CD4-positive, alpha-beta T cell treated with Interleukin-10 for 1 hour (primary cell): ENCODE data around the gene MAP3K20.
"Not testable (repeated sequence)": the region's sequence is repeated elsewhere in the genome, so short reads cannot be mapped to it uniquely, and the experiment has no call there.

Experiments used
- DNase-seq: peaks from one replicate; pipeline ENCODE4 v3.0.0-alpha.2; 2020

Gene MAP3K20

DNA sequence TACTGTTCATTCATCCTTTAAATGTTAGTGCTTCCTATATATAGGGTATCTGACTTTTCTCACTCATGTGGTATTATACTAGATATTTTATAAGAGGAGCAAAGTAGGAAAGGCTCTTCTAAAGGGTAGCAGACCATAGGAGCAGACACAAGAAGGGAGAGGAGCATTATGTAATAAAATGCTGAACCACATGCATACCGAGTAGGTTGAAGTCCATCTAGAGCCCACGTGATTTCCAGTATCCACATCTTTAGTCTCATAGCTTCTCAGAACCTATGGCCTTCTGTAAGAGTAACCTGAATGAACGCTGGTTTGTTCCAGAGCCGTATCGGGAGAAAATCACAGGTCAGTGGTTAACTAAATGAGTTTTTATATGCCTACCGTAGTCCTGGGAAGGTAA lies 85.9 kb downstream of the MAP3K20 start:
- no peak for DNase-seq

DNA sequence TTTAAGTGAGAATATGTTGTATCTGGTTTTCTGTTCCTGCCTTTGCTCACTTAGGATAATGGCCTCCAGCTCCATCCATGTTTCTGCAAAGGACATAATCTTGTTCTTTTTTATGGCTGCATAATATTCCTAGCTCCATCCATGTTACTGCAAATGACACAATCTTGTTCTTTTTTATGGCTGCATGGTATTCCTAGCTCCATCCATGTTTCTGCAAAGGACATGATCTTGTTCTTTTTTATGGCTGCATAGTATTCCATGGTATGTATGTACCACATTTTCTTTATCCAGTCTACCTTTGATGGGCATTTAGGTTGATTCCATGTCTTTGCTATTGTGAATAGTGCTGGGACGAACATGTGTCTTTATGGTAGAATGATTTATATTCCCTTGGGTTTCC lies 87.7 kb downstream of the MAP3K20 start:
- not testable (repeated sequence) for DNase-seq

DNA sequence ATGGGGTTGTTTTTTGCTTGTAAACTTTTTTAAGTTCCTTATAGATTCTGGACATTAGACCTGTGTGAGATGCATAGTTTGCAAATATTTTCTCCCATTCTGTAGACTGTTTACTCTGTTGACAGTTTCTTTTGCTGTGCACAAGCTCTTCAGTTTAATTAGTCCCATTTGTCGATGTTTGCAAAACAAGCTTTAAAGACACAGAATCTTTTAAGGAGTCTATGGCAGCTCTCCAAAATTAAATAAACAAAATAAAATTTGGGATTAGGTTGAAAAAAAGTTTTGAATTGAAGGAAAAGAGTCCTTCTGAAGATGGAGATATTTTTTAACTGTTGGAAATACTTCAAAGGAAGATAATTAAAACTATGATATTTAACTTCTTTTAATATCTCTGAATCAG lies 88.8 kb downstream of the MAP3K20 start:
- no peak for DNase-seq

DNA sequence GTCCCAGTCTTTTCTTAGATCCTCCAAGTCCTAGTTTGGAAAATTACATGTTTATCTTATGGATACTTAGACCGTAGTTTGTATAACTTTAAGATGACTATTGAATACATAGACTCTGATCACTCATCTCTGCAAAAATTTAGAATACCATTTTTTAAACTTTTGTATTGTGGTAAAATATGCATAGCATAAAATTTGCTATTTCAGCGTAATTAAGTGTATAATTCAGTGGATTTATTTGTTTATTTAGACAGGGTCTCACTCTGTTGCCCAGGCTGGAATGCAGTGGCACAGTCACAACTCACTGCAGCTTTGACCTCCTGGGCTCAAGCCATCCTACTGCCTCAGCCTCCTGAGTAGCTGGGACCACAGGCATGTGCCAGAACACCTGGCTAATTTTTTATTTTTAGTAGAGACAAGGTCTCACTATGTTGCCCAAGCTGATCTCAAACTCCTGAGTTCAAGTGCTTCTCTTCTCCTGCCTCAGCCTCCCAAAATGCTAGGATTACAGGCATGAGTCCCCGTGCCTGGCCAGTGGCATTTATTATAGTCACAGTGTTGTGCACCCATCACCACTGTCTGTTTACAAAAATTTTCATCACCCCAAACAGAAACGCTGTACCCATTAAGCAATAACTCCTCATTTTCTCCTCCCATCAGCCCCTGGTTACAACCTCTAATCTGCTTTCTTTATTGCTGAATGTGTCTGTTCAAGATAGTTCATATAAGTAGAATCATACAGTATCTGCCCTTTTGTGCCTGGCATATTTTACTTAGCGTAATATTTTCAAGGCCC lies 90.0 kb downstream of the MAP3K20 start:
- no peak for DNase-seq

DNA sequence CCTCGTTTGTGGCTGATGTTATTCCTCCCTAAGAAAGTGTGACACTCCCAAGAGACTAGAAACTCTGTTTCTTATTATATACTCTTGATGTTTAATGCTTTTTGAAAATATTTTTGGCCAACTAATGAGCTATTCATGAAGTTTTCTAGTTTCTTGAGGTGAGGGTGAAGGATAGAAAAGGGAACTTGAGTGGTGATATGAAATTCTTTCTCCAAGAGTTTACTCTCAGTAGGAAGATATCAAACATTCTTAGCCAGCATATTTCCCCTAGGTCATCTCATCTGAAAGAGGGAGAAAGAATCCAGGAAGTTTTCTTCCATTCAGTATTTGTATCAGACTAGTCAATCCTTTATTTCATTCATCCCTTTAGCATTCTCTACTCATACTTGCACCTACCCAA lies 95.7 kb downstream of the MAP3K20 start:
- DNase-seq, result no peak

DNA sequence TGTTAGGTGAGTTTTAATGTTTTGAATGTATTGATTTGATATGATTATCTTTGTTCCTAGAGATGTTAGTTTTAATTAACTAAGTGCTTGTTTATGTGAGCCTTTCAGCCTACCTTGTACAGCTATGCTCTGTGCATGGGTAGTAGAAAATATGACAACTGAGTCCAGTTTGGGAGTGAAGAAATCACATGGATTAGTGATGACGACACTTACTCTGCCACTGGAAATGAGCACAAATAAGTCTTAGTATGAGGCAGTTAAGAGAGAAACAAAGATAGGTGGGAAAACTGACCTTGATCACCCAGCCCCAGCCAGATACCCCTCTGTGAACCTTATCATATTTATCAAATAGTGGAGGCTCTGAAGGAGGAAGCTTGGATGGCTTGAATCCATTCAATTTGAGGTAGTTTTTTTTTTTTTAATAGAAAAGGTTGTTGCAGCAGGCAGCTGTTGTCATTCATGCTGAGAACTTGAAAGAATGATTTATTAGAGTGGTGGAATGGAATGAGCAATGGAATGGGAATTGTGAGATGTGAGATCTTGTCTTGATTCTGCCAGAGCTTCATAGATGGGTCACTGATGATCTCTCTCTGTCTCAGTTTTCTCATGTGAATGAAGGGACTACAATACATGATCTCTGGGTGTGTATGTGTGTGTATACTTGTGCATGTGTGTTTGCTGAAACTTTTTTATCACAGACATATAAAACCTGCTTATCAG lies 96.4 kb downstream of the MAP3K20 start:
- DNase-seq, result no peak

DNA sequence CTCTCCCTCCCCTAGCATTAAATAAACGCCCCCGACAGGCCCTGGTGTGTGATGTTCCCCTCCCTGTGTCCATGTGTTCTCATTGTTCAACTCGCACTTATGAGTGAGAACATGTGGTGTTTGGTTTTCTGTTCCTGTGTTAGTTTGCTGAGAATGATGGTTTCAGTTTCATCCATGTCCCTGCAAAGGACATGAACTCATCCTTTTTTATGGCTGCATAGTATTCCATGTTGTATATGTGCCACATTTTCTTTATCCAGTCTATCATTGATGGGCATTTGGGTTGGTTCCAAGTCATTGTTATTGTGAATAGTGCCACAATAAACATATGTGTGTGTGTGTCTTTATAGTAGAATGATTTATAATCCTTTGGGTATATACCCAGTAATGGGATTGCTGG lies 98.7 kb downstream of the MAP3K20 start:
- DNase-seq, result not testable (repeated sequence)

DNA sequence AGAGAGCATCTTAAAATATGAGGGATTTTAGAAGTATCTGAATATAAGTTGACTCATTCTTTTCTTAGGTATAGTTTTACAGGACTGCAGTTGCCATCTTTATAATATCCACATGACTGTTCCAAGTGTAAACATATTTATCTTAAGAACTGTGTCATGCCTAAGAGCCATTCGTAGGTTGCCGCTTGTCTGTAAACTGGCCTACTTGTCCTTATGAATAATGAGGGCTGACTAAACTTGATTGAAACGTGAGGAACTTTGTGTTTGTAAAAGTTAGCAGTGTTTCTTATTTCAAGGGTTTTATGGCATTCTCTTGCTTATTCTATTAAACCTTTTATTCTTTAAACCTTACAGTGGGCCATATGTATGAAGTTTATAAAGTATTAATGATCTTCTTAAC lies 99.6 kb downstream of the MAP3K20 start:
- DNase-seq, result no peak

DNA sequence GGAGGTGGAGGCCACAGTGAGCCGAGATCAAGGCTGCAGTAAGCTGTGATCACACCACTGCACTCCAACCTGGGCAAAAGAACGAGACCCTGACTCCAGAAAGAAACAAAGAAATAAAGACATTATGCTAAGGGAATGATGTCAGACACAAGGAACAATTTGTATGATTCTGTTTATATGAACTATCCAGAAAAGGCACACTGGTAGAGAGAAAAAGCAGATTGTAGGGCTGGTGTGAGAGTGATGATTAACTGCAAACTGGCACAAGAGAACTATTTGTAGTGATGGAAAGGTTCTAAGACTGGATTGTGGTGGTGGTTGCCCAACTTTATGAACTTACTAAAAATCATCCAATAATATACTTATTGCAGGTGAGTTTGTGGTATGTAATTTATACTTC lies 106.3 kb downstream of the MAP3K20 start:
- no peak for DNase-seq

DNA sequence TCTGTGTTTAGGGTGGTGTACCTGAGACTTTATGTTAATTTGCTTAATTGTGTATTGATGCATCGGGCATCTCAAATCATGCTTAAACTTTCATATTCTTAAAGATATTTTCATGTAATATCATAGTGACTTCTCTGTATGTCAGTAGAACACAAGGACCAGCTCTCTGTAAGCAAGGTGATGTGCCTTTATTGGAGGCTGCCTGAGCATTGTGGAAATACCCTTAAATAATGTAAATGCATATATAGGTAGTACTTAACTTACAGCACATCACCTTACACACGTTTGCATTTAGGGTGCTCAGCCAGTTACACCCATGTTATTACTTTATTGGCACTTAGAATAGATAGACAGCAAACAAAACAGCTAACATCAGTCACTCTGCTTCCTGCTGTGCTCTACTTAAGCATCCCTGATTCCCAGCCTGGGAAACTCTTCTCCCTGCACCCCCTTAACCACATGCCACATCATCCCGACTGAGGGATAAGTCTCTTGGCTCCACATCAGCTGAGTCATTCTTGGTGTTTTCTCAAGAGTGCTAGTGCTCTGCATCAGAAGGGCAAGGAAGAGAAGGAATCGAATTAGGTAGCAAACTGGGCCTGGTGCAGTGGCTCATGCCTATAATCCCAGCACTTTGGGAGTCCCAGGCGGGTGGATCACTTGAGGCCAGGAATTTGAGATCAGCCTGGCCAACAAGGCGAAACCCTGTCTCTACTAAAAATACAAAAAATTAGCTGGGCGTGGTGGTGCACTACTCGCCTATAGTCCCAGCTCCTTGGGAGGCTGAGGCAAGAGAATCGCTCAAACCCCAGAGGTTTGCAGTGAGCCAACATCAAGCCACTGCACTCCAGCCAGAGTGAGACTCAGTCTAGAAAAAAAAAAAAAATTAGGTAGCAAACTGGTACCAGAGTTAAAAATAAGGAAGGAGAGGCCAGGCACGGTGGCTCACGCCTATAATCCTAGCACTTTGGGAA lies 108.7 kb downstream of the MAP3K20 start:
- no peak for DNase-seq

DNA sequence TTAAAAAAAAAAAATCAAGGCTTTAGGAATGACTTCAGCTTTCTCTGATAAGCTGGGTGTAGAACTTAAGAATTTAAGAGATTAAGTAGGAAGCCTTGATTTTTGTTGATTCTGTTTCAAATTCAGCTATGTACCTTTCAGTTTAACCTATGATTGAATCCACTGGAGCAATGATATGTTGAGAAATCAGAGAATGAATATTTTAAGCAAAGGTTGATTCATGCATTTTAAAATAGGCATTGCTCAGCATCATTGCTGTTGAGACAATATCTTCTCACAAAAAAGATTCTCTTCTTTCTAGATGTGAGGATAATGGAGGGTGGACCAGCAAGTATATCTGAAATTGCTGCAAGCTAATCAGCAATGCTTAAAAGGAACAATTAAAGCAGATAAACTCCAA lies 109.8 kb downstream of the MAP3K20 start:
- DNase-seq, result no peak

DNA sequence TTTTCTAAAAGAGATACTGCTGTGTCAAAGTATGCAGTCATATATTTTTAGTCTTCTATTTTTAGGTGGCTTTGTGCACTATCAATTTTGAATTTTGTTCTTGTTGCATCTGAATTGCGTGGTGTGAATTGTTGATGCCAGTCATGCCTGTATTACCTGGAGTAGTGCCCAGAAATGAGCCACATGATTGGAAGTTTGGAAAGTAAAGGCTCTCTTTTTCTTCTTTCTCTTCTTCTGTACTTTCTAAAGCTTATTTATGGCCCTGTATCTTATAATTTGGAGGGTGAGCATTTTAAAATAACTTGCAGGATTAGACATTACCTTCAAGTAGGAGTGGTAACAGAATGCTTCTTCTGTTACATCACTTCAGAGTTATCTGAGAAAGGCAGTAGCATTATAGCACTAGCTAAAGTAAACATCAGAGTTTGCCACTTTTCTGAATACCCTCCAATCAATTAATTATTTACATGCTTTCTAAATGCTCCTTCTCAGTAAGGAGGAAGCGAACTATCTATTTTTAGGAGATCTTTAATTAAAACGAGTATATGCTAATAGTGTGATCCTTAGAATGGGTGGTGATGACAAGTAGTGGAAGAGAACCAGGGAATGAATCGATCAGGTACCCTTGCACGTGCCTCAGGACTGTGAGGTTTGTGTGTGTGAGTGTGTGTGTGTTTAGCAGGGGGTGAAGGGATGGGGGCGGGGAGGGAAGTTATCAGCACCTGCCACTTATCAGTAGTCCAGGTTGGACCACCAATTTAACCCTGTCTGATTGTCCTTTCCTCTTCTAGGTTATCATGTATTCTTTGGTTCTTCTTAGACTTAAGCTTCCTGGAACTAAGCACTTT lies 112.5 kb downstream of the MAP3K20 start:
- DNase-seq, result no peak

DNA sequence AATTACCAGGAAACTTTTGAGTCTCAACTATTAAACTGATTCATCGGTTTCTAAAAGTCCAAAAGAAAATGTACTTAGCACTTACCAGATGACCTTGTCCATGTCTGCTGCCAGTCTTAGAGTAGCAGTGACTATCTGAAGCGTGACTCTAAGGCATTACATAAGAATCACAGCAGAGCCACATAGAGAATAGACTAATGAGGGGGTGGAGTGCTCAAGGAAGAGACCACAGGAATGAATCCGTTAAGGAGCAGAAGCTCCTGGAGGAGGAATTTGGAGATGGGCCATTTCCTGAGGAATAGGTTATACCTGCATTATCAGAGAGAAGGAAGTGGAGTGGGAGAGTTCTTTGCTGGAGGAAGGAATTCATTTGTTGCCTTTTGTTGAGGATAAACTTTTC lies 116.0 kb downstream of the MAP3K20 start:
- no peak for DNase-seq

DNA sequence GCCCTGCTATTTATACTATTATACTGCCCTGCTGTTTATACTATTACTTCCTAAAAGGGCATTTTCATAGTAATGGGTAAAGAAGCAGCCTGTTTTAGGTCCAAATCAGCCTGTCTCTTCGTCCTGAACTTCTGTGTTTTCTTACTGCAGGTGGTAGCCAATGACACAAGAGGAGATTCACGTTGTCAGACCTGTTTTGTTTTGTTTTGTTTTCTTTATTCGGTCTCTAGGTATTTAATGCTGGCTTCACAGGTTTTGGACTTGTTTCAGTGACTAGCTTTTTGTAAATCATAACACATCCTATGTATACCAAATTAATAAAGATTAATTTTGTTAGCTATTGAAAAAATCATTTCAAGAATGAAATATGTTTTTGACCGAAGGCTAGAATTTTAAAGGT lies 116.4 kb downstream of the MAP3K20 start:
- DNase-seq, result no peak

DNA sequence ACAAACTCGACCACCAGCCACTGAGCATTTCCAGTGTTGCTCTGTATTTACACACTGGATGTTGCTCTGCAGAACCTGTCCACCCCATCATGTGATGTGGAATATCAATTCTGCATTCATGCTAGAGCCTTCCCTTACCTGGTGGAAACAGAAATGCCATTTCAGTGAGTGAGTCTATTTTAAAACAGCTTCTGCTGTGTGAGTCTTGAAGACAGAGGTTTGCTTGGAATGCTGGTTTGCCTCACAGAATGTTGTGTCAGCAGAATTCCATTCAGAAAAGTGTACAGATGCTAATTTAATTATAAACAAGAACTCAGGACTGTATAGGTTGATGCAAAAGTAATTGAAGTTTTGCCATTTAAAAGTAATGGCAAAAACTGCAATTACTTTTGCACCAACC lies 118.3 kb downstream of the MAP3K20 start:
- no peak for DNase-seq

DNA sequence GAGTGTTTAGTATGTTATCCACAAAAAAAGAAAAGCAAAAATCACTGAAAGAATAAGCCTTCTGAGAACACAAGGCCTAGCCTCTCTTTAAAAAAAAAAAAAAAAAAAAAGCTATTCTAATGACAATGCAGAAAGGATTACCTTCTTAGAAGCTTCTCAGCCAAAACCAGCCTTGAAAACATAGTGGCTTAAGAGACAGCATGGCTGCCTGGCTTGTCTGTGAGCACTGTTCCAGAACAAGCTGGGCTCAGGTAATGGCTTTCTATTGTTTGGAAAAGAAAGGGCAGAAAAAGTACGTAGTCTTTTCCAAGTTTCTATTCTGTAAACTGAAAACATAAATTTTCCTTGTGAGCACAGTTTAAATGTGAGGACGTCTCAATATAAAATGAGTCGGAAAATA lies 119.5 kb downstream of the MAP3K20 start:
- no peak for DNase-seq

DNA sequence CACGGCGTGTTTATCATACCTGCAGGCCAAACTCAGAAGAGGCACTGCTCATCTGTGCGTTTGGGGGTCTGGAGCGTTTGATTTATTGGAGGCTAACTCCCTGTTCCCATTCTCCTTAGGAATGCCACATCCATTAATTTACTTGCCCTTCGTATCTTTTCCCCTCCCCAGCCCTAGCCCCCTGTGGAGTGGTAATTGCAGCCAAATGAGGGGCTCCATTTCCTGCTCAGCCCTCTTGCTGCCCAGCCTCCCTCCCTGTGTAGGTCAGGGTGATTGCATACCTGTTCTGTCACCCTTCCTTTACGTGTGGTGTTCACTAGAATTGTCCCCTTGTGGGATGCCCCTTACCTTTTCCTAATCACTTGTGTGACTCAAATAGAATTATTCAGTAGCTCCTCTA lies 120.4 kb downstream of the MAP3K20 start:
- DNase-seq, result no peak

DNA sequence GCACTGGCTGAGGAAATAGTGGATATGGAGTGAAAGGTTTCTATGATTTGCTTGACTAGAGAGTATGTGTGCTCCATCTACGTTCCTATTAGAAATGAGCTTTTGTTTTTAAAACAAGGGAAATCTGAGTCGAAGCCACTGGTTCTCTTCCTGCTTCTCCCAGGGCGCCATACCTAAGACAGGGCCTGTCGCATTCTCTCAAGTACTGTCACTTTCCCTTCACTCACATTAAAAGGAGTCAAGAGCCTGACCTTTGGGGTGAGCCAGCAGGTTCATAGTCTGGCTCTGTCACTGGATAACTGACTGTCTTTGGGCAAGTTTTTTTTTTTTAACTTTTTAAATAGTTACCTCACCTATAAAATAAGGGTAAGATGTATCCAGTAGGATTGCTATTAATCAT lies 121.0 kb downstream of the MAP3K20 start:
- no peak for DNase-seq

DNA sequence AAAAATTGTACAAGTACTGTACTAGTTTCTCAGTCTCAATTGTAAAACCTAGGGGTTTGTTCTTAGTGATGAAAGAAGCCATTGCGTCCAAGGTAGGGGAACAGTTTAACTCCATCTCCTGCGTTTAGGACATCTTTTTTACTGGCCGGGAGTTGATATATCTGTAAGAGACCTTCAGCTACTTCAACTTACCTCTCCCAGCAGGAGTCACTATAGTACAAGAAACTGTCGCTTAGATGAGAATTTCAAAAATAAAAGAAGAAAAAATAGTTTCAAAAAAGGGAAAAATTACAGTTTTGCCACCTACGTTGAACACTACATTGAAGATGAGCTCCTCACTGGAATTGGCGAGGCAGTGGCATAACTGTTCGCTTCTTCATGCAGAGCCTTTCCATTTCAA lies 122.7 kb downstream of the MAP3K20 start:
- no peak for DNase-seq

DNA sequence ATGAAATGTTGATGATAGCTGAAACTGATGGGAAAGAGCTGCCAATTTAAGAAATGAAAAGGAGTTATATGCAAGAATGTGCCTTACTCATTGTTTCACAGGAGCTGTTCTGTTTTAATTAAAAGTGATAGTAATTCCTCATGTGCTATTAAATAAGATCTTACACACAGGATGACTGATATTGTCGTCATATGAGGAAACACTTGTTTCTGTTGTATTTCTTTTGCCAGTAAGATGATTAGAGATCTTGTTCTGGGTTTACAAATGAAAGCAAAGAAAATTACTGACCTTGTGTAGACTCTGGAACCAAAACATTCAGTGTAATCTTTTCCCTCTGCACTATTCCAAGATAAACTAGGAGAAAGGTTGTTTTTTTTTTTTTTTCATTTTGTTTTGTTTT lies 123.6 kb downstream of the MAP3K20 start:
- DNase-seq, result no peak

DNA sequence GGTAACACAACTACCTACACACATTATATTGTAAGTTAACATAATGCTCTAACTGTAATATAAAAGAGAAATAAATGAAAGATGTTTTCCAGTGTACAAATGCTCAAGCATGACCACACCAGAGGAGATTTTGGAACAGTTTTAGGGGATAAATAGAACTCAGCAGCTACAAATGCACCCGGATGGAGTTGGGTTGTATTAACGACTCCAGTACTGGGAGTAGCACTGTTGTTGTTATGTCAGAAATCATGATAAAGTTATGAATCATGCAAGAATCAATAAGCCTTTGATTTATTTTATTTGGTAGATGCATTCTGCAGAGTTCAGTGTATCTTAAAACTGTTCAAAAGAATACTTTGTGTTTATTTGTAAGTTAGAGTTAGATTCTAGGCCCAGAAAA lies 126.9 kb downstream of the MAP3K20 start:
- DNase-seq, result no peak

DNA sequence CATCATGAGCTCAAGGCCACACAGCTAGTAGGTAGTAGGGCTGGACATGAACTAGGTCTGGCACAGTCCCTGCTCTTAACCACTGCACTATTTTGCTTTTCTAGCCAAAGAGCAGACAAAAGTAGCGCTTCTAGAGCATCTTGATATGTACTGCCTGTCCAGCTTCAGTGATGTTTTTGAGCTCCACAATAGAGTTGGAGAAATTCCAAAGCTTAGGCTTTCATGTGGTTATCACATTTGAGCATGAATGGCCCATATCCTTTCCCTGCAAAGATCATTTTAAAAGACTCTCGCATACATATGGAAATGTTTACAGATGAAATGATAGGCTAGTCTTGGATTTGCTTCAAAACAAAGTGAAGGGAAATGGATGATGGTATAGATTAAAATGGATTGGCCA lies 128.7 kb downstream of the MAP3K20 start:
- no peak for DNase-seq

DNA sequence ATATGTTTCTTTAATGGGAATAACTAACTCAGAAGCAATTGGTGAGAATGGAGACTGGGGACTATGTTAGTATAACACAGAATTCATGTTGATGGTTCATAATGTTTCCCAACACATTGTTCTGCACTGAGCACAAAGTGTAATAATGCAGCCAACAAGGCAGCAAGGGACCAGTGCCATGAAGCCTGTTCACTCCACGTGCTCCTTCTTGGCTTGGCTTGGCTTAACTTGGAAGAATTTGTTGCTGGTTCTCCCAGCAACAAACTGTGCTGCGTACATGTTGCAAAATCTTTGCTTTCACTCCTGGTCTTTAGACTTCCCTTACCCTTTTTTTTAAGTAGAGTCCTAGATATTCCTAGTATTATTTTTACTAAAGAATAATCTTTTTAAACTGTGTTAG lies 129.7 kb downstream of the MAP3K20 start:
- DNase-seq, result no peak
